ENCODE data around the gene GRIN2A. TPM values are rescaled to one million over a fixed set of nuclear protein-coding genes. Genes with fewer than 3 reads are reported as not detected.

Gene GRIN2A
- total RNA-seq, 1 donor from 2014 or later = 1.5 TPM

DNA sequence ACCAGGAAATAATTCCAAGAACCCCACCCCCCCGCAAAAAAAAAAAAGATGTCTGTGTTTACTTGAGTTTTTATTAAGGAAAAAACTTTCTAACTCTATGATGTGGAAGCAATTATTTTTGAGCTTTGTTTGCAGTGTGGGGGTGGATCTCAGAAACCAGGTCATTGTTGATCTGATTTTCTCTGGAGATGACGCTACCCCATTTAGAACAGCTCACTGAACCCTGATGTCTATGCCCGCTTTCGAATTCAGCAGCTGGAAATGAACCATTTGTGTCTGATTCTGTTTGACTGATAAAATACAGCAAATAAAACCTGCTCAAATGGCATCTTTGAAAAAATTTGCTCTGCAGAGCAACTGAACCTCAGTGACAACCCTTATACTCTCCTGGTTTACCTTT is 368.6 kb downstream of the GRIN2A start:
- H3K36me3 Mint-ChIP-seq (ENCODE audit: low read depth) = no peaks in the 10 kb centered on the region
- POLR2A ChIA-PET = no interaction called here
- TF ChIP-seq, protein P1, sequence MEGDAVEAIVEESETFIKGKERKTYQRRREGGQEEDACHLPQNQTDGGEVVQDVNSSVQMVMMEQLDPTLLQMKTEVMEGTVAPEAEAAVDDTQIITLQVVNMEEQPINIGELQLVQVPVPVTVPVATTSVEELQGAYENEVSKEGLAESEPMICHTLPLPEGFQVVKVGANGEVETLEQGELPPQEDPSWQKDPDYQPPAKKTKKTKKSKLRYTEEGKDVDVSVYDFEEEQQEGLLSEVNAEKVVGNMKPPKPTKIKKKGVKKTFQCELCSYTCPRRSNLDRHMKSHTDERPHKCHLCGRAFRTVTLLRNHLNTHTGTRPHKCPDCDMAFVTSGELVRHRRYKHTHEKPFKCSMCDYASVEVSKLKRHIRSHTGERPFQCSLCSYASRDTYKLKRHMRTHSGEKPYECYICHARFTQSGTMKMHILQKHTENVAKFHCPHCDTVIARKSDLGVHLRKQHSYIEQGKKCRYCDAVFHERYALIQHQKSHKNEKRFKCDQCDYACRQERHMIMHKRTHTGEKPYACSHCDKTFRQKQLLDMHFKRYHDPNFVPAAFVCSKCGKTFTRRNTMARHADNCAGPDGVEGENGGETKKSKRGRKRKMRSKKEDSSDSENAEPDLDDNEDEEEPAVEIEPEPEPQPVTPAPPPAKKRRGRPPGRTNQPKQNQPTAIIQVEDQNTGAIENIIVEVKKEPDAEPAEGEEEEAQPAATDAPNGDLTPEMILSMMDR (IDR thresholded peaks at IDR 0.05) = no peak
- H3K9me3 Mint-ChIP-seq = no peaks in the 10 kb centered on the region
- H3K4me3 Mint-ChIP-seq = no peak overlapping the region
- CTCF ChIA-PET = no interaction called here
- DNase-seq = no peak
- no peak overlapping the region for H3K27ac Mint-ChIP-seq
- intact Hi-C loops (cut with micrococcal nuclease) = no loop called here
- no peak for ATAC-seq (ENCODE audit: low read depth)
- no peaks in the 10 kb centered on the region for H3K27me3 Mint-ChIP-seq
- H3K4me1 Mint-ChIP-seq = no peaks in the 10 kb centered on the region

DNA sequence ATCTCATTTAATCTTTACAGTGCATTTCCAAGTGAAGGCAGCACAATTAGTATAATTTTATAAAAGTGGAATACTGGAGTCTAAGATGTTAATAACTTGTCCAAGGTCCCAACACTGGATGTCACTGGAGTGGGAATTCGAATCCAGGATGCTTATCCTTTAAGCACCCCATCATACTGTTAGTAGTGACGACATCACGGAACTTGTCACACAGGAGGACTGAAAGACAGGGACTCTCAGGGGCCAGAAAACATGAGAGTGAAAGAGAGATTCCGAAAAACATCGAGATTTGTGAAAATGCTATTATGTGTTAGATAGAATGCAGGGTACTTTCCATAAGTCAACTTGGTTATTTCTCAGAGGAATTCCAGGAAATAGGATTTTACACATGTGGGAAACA is 374.0 kb downstream of the GRIN2A start:
- TF ChIP-seq, protein P1 (IDR thresholded peaks at IDR 0.05) = no peak
- H3K9me3 Mint-ChIP-seq = no peaks in the 10 kb centered on the region
- no peak overlapping the region for H3K4me3 Mint-ChIP-seq
- no peak for DNase-seq
- no peak overlapping the region for H3K27ac Mint-ChIP-seq
- no peaks in the 10 kb centered on the region for H3K36me3 Mint-ChIP-seq (ENCODE audit: low read depth)
- POLR2A ChIA-PET = no interaction called here
- ATAC-seq (ENCODE audit: low read depth) = no peak
- no peaks in the 10 kb centered on the region for H3K27me3 Mint-ChIP-seq
- CTCF ChIA-PET = no interaction called here
- no peaks in the 10 kb centered on the region for H3K4me1 Mint-ChIP-seq
- intact Hi-C loops (cut with micrococcal nuclease) = no loop called here

DNA sequence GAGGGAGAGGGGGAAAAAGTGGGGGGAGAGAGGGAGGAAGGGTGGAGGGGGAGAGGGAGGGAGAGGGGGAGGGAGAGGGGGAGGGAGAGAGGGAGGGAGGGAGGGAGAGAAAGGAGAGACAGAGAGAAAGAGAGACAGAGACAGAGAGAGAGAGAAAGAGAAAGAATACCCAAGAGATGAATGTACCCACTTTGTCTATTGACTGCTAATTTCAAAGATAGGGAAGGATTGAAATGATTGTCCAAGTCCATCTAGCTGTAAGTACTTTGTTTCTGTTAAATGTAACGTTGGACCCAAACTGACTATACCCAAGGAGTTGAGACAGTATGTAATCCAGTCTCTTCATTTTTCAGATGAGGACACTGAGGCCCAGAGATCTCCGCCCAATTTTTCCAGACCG is 374.9 kb downstream of the GRIN2A start:
- ATAC-seq (ENCODE audit: low read depth) = no peak
- Mint-ChIP-seq H3K36me3 (ENCODE audit: low read depth) (no peaks in the 10 kb centered on the region), H3K27me3 (no peaks in the 10 kb centered on the region), H3K4me3 (no peak overlapping the region), H3K4me1 (no peaks in the 10 kb centered on the region), H3K27ac (no peak overlapping the region), H3K9me3 (no peaks in the 10 kb centered on the region)
- POLR2A ChIA-PET = no interaction called here
- intact Hi-C loops (cut with micrococcal nuclease) = no loop called here
- CTCF ChIA-PET = no interaction called here
- TF ChIP-seq, protein P1 (IDR thresholded peaks at IDR 0.05) = no peak
- DNase-seq = no peak

DNA sequence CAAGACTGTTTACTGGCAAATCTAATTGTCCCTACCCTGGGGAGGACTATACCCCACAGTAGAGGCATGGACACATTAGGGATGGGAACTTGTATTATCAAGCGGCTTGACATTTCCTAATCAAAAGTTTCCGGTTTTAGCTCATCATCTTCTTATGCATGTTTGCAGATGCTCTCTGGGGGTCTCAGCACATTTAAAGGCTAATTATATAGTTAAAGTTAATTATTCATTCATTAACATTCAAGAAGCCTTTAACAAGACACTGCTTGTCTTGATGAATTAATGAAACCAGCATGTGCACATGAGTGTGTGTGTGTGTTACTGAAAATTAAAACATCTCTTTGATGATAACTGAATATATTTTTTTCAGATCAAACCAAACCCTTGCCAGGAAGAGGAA is 377.1 kb downstream of the GRIN2A start:
- ATAC-seq (ENCODE audit: low read depth) (no peak), DNase-seq (no peak)
- no peaks in the 10 kb centered on the region for H3K36me3 Mint-ChIP-seq (ENCODE audit: low read depth)
- H3K27me3 Mint-ChIP-seq = no peaks in the 10 kb centered on the region
- intact Hi-C loops (cut with micrococcal nuclease) = no loop called here
- peaks cover 7% of the 10 kb centered on the region for H3K9me3 Mint-ChIP-seq
- ChIA-PET POLR2A (no interaction called here), CTCF (no interaction called here)
- no peak overlapping the region for H3K27ac Mint-ChIP-seq
- TF ChIP-seq, protein P1 (IDR thresholded peaks at IDR 0.05) = no peak
- no peak overlapping the region for H3K4me3 Mint-ChIP-seq
- no peaks in the 10 kb centered on the region for H3K4me1 Mint-ChIP-seq

DNA sequence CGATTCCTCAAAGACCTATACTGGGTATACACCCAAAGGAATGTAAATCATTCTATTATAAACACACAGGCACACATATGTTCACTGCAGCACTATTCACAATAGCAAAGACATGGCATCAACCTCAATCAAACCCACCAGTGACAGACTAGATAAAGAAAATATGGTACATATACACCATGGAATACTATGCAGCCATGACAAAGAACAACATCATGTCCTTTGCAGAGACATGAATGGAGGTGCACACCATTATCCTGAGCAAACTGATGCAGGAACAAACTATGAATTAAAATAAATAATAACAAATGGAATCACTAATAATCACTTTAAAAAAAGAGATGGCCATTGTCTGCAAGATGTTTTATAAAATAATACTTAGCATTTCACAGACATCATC is 380.1 kb downstream of the GRIN2A start:
- TF ChIP-seq, protein P1 (IDR thresholded peaks at IDR 0.05) = no peak
- ChIA-PET CTCF (no interaction called here), POLR2A (no interaction called here)
- H3K27me3 Mint-ChIP-seq = peaks cover 7% of the 10 kb centered on the region
- peaks cover 7% of the 10 kb centered on the region for H3K9me3 Mint-ChIP-seq
- intact Hi-C loops (cut with micrococcal nuclease) = no loop called here
- H3K36me3 Mint-ChIP-seq (ENCODE audit: low read depth) = no peaks in the 10 kb centered on the region
- no peaks in the 10 kb centered on the region for H3K4me1 Mint-ChIP-seq
- no peak for ATAC-seq (ENCODE audit: low read depth)
- H3K27ac Mint-ChIP-seq = no peak overlapping the region
- H3K4me3 Mint-ChIP-seq = no peak overlapping the region
- no peak for DNase-seq
